Osteoblast (primary cell): ENCODE measurements around the gene S100G. TPM values are rescaled to one million over a fixed set of nuclear protein-coding genes. Genes with fewer than 3 reads are reported as not detected.

Experiments used
- DNase-seq: peaks from one replicate; pipeline ENCODE4 v3.0.0; 2011; ENCODE audit warnings: low spot score, mixed read lengths; ENCODE audit not compliant: insufficient read length; ENCODE audit errors: missing footprints
- H2AFZ ChIP-seq: 2 replicates; pipeline ENCODE4 v1.6.0; 2011; ENCODE audit warnings: mild to moderate bottlenecking, low read length
- H3K27ac ChIP-seq: 2 replicates; pipeline ENCODE4 v1.5.1; 2011; ENCODE audit warnings: mild to moderate bottlenecking, low read depth, low read length, moderate library complexity
- H3K27me3 ChIP-seq: 2 replicates; pipeline ENCODE4 v1.6.0; 2012; ENCODE audit warnings: mild to moderate bottlenecking, control low read depth, inconsistent platforms, low read length, moderate library complexity; ENCODE audit not compliant: insufficient read depth
- H3K36me3 ChIP-seq: 2 replicates; pipeline ENCODE4 v1.5.1; 2011; ENCODE audit warnings: mild to moderate bottlenecking, low read length, control low read depth, moderate library complexity; ENCODE audit not compliant: insufficient read depth
- H3K4me1 ChIP-seq: 2 replicates; pipeline ENCODE4 v1.5.1; 2011; ENCODE audit warnings: mild to moderate bottlenecking, low read length, control low read depth, moderate library complexity; ENCODE audit not compliant: insufficient read depth
- H3K4me2 ChIP-seq: 2 replicates; pipeline ENCODE4 v1.6.0; 2011; ENCODE audit warnings: mild to moderate bottlenecking, low read length; ENCODE audit not compliant: insufficient read depth
- H3K4me3 ChIP-seq: fragments of 200-600 bp; sonication (generic); 3 replicates; pipeline ENCODE4 v1.5.1; 2012; ENCODE audit warnings: mild to moderate bottlenecking, low read length, inconsistent platforms; ENCODE audit not compliant: insufficient read depth
- H3K79me2 ChIP-seq: 2 replicates; pipeline ENCODE4 v1.6.0; 2012; ENCODE audit warnings: mild to moderate bottlenecking, low read length, control low read depth, inconsistent platforms; ENCODE audit not compliant: insufficient read depth
- H3K9me3 ChIP-seq: 2 replicates; pipeline ENCODE4 v1.5.1; 2011; ENCODE audit warnings: low read depth, low read length, control low read depth
- H4K20me1 ChIP-seq: 2 replicates; pipeline ENCODE4 v1.6.0; 2012; ENCODE audit warnings: mild to moderate bottlenecking, low read length, control low read depth; ENCODE audit not compliant: insufficient read depth
- total RNA-seq: library from RNA; depleted of rRNA; stranded (reverse); fragments of >200 nt; gene quantifications from 2 replicates; pipeline ENCODE4 v1.2.3, GENCODE V29; 2012
- TF ChIP-seq, protein P1 (sequence below): IDR thresholded peaks from 2 replicates; pipeline ENCODE4 v1.5.1; 2011; ENCODE audit warnings: mild to moderate bottlenecking, low read depth, low read length, moderate library complexity; ENCODE audit errors: extremely low read depth

Gene S100G
- total RNA-seq, 1 donor, result not detected

DNA sequence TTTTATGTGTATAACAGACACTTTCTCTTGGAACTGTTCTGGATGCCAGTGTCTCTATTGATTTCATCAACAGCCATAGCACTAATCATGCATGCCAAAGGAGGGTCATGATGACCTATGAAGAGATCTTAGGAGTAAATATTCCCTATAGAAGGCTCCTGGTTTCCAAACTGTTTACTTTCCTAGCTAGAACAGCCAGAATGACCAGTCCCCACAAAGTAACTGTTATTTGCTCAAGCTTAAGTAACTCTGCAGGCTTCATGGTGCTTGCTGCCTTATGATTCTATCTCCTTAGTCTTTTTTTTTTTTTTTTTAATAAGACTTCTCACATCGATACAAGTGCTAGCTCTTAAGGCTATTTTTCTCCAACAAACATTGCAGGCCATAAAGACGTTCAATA, 12.4 kb downstream of the S100G start:
- Histone ChIP-seq H4K20me1 (no peaks in the 10 kb centered on the region), H3K4me3 (no peak overlapping the region), H3K4me1 (peaks cover 24% of the 10 kb centered on the region), H3K36me3 (no peaks in the 10 kb centered on the region), H3K27ac (no peak overlapping the region), H2AFZ (no peak overlapping the region), H3K79me2 (no peaks in the 10 kb centered on the region), H3K27me3 (no peaks in the 10 kb centered on the region), H3K4me2 (no peak overlapping the region), H3K9me3 (no peaks in the 10 kb centered on the region)
- DNase-seq, result no peak
- TF ChIP-seq, protein P1, sequence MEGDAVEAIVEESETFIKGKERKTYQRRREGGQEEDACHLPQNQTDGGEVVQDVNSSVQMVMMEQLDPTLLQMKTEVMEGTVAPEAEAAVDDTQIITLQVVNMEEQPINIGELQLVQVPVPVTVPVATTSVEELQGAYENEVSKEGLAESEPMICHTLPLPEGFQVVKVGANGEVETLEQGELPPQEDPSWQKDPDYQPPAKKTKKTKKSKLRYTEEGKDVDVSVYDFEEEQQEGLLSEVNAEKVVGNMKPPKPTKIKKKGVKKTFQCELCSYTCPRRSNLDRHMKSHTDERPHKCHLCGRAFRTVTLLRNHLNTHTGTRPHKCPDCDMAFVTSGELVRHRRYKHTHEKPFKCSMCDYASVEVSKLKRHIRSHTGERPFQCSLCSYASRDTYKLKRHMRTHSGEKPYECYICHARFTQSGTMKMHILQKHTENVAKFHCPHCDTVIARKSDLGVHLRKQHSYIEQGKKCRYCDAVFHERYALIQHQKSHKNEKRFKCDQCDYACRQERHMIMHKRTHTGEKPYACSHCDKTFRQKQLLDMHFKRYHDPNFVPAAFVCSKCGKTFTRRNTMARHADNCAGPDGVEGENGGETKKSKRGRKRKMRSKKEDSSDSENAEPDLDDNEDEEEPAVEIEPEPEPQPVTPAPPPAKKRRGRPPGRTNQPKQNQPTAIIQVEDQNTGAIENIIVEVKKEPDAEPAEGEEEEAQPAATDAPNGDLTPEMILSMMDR, result no peak

DNA sequence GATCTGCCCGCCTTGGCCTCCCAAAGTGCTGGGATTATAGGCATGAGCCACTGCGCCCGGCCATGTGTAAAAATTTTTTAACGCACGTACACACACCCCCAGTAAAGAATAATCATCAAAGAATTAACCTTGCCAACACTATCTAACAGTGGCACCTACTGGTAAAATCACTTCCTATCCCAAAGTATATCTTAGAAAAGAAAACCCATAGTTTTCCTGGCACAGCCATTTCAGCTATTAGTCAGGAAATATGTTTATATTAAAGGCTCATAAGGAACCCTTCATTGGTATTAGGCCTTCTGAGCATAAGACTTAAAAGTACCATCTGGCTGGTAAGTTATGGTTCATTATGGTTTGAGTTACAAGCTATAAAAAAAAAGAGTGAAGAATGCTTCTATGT, 14.1 kb downstream of the S100G start:
- Histone ChIP-seq H3K9me3 (no peaks in the 10 kb centered on the region), H3K36me3 (no peaks in the 10 kb centered on the region), H2AFZ (no peak overlapping the region), H3K4me3 (no peak overlapping the region), H3K79me2 (no peaks in the 10 kb centered on the region), H4K20me1 (no peaks in the 10 kb centered on the region), H3K27me3 (no peaks in the 10 kb centered on the region), H3K4me2 (no peak overlapping the region), H3K27ac (no peak overlapping the region), H3K4me1 (peaks cover 13% of the 10 kb centered on the region)
- no peak for DNase-seq
- TF ChIP-seq, protein P1, result peak; percentile 29

GRCh38 chrX:16664626-16665025, 14.7 kb downstream of the S100G start:
- peaks cover 9% of the 10 kb centered on the region for H3K4me1 ChIP-seq
- no peaks in the 10 kb centered on the region for H3K9me3 ChIP-seq
- H3K27me3 ChIP-seq, result no peaks in the 10 kb centered on the region
- no peak for DNase-seq
- no peaks in the 10 kb centered on the region for H3K79me2 ChIP-seq
- H3K36me3 ChIP-seq, result no peaks in the 10 kb centered on the region
- H3K4me2 ChIP-seq, result no peak overlapping the region
- no peak overlapping the region for H3K27ac ChIP-seq
- H3K4me3 ChIP-seq, result no peak overlapping the region
- no peak overlapping the region for H2AFZ ChIP-seq
- TF ChIP-seq, protein P1, result no peak
- no peaks in the 10 kb centered on the region for H4K20me1 ChIP-seq

DNA sequence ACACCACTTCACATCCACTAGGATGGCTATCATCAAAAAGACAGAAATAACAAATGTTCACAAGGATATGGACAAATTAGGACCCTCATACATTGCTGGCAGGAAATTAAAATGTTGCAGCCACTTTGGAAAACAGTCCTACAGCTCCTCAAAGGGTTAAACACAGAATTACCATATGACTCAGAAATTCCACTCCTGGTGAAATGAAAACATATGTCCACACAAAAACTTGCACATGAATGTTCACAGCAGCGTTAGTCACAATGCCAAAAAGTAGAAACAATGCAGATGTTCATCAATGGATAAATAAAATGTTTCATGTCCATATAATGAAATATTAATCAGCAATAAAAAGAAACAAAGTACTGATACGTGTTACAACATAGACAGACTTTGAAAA, 15.1 kb downstream of the S100G start:
- Histone ChIP-seq H2AFZ (no peak overlapping the region), H3K4me1 (peaks cover 9% of the 10 kb centered on the region), H3K27me3 (no peaks in the 10 kb centered on the region), H3K27ac (no peak overlapping the region), H3K79me2 (no peaks in the 10 kb centered on the region), H3K4me2 (no peak overlapping the region), H3K4me3 (no peak overlapping the region), H3K9me3 (no peaks in the 10 kb centered on the region), H3K36me3 (no peaks in the 10 kb centered on the region), H4K20me1 (no peaks in the 10 kb centered on the region)
- no peak for DNase-seq
- TF ChIP-seq, protein P1, result no peak
